Spinal cord (tissue), 10 donors: ENCODE data around the gene NKD1. TPM values are rescaled to one million over a fixed set of nuclear protein-coding genes. Genes with fewer than 3 reads are reported as not detected.

Source experiments
- DNase-seq, 6 donors: peaks; one replicate each; pipeline versions ENCODE4 v3.0.0 to v3.0.0-alpha.2; 2013 to 2015; ENCODE audit warnings: low spot score in 6 of 6, low read depth in 4 of 6
- H3K27ac ChIP-seq: one replicate; pipeline ENCODE4 v1.5.1; 2013; ENCODE audit warnings: low read depth, low read length, control low read depth
- H3K27me3 ChIP-seq: one replicate; pipeline ENCODE4 v1.6.1; 2013; ENCODE audit warnings: low read length; ENCODE audit not compliant: control insufficient read depth, insufficient read depth
- H3K36me3 ChIP-seq: one replicate; pipeline ENCODE4 v1.6.1; 2013; ENCODE audit warnings: low read length; ENCODE audit not compliant: control insufficient read depth, insufficient read depth
- H3K4me1 ChIP-seq: one replicate; pipeline ENCODE4 v1.6.1; 2013; ENCODE audit warnings: low read length; ENCODE audit not compliant: control insufficient read depth, insufficient read depth
- H3K4me3 ChIP-seq: one replicate; pipeline ENCODE4 v1.5.1; 2013; ENCODE audit warnings: low read depth, low read length, control low read depth
- H3K9me3 ChIP-seq: one replicate; pipeline ENCODE4 v1.6.1; 2013; ENCODE audit warnings: low read length; ENCODE audit not compliant: control insufficient read depth, insufficient read depth
- WGBS: methylation state at CpG from one replicate; pipeline ENCODE4 v1.1.5; 2013; ENCODE audit warnings: missing lambda C conversion rate; ENCODE audit not compliant: insufficient coverage; 5-methylcytosine and 5-hydroxymethylcytosine counted together
- polyA plus RNA-seq, 2 donors: library from polyadenylated mRNA; unstranded; fragments of 120-200 nt; gene quantifications; one replicate each; pipeline ENCODE4 v1.2.1, GENCODE V29; 2013; ENCODE audit not compliant: insufficient read length in 2 of 2
- total RNA-seq, 2 donors: library from RNA; depleted of rRNA in 1 of 2; stranded (reverse); fragments of 120-200 nt in 1 of 2; fragments of >200 nt in 1 of 2; gene quantifications; one replicate each; pipeline versions ENCODE4 v1.2.3 to v1.2.4, GENCODE V29; 2013 to 2014
- donor health status: healthy.

NKD1 gene
- total and polyA plus RNA-seq, 4 donors, result 6.7 to 33.8 (median 25.7) TPM

- no peaks in the 10 kb centered on the region for H3K36me3 ChIP-seq
- WGBS, result 87% methylated on average over 6 of the region's 10 CpGs
Observed at GRCh38 chr16:50662306-50662940, 114.2 kb downstream of the NKD1 start.

DNA sequence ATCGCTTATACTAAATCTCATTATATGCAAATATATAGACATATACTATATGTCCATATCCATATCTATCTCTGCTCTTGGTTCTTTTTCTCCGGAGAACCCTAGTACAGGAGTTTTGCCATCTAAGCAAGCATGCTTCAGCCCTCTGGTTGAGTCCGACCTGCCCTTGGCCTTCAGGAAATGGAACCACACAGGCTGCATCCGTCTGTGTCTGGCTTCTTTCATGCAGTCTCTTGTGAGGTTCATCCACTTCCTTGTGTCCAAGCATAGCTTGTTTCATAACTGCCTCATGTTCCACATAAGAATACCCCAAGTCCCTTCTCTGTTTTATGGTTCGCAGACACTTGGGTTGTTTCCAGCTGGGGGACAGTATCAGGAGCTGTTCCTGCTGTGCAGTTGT is 116.1 kb downstream of the NKD1 start:
- peaks cover 4% of the 10 kb centered on the region for H3K9me3 ChIP-seq
- WGBS, result 90% methylated on average over 3 of the region's 5 CpGs
- H3K36me3 ChIP-seq, result peaks cover 3% of the 10 kb centered on the region
- no peaks in the 10 kb centered on the region for H3K27me3 ChIP-seq
- DNase-seq, result no peak
- no peak overlapping the region for H3K27ac ChIP-seq
- no peak overlapping the region for H3K4me3 ChIP-seq
- H3K4me1 ChIP-seq, result peaks cover 13% of the 10 kb centered on the region

More at GRCh38 chr16:50662306-50662940, 114.2 kb downstream of the NKD1 start:
- Histone ChIP-seq H3K27ac (no peak overlapping the region), H3K4me1 (peaks cover 7% of the 10 kb centered on the region), H3K9me3 (peaks cover 4% of the 10 kb centered on the region), H3K27me3 (no peaks in the 10 kb centered on the region), H3K4me3 (no peak overlapping the region)
- DNase-seq, result no peak

- Histone ChIP-seq H3K27ac (peak overlapping the region; percentile 36), H3K4me3 (peak overlapping the region; percentile 35)
Observed at GRCh38 chr16:50665128-50665878, 117.1 kb downstream of the NKD1 start.

DNA sequence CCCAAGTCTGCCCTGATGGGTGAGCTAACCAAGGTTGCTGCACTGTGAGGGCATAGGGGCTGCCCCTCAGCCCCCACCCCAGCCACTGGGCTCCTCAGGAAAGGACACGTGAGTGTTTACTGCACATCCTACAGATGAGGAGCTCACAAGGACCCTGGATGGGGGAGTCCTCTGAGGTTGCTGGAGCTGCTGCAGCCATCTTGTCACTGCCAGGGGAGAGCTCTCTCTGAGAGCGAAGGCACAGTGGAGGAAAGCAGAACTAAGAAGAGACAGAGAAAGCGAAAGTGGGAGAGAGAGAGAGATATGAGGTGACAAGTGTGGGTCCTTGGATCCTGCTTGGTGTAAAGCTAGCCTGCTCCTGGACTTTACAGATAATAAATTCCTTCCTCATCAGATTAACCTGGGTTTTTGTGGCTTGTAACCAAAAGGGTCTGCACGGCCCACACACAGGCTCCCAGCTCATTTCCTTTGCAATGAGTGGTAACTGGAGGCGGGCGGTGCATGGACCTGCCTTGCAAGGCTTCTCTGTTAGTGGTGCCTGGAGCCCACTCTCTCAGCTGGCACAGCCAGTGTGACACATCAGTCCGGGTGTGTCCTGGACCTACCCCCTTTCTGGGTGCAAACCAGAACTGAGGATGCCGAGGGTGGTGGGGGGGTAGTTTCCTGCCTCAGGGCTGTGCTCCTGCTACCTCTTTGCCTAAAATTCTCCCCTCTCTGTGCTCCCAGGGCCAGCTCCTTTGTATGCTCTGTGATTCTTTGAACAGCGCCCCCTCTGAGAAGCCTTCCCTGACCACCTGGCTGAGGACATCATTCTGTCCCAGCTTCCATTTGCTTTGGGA is 118.7 kb downstream of the NKD1 start:
- 97% methylated on average over 6 of the region's 9 CpGs for WGBS
- H3K27me3 ChIP-seq, result no peaks in the 10 kb centered on the region
- peaks cover 3% of the 10 kb centered on the region for H3K36me3 ChIP-seq
- DNase-seq, result no peak
- H3K4me3 ChIP-seq, result no peak overlapping the region
- no peak overlapping the region for H3K27ac ChIP-seq
- peaks cover 13% of the 10 kb centered on the region for H3K4me1 ChIP-seq
- H3K9me3 ChIP-seq, result peaks cover 10% of the 10 kb centered on the region

More at GRCh38 chr16:50665128-50665878, 117.1 kb downstream of the NKD1 start:
- peaks cover 13% of the 10 kb centered on the region for H3K4me1 ChIP-seq
- DNase-seq, result peak; percentile 52 to 92 (median 67)
- H3K36me3 ChIP-seq, result peaks cover 3% of the 10 kb centered on the region
- H3K27me3 ChIP-seq, result no peaks in the 10 kb centered on the region
- peaks cover 4% of the 10 kb centered on the region for H3K9me3 ChIP-seq
- 16% methylated on average over 37 of the region's 40 CpGs for WGBS

- Histone ChIP-seq H3K4me3 (no peak overlapping the region), H3K36me3 (peaks cover 3% of the 10 kb centered on the region), H3K4me1 (peaks cover 13% of the 10 kb centered on the region), H3K27ac (no peak overlapping the region), H3K9me3 (peaks cover 14% of the 10 kb centered on the region), H3K27me3 (no peaks in the 10 kb centered on the region)
- WGBS, result 88% methylated on average over 21 of the region's 21 CpGs
- no peak for DNase-seq
Observed at GRCh38 chr16:50667497-50668367, 119.5 kb downstream of the NKD1 start.

DNA sequence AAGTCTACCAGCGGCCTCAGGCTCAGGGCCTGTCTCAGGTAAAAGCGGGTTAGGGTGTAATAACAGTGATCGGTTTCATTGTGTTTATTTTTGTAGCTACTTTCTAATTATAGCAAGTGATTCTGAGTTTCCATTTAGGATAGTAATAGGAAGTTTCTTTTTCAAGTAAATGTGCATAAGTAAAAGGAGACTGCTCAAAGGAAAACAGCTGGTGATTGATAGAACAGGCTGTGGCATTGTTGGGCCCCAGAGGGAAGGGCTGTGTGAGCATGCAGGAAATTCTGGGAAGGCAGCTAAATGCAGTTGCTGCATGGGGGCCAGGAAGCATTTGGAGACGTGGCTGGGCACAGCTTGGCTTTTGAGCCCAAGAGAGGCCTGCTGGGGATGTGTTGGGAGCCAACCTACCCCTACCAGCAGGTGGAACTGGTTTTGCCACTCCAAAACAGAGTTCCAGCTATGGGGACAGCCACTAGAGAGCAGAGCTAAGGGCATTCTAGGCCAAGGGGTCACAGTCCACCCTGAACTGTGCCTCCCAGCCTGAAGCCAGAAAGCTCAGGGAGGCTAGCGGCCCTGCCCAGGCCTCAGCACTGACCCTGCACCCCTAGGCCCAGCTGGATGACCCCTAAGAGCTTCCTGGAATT is 120.3 kb downstream of the NKD1 start:
- H3K9me3 ChIP-seq, result peaks cover 14% of the 10 kb centered on the region
- peaks cover 13% of the 10 kb centered on the region for H3K4me1 ChIP-seq
- 52% methylated on average over 2 of the region's 5 CpGs for WGBS
- H3K4me3 ChIP-seq, result no peak overlapping the region
- no peak for DNase-seq
- peaks cover 3% of the 10 kb centered on the region for H3K36me3 ChIP-seq
- H3K27ac ChIP-seq, result no peak overlapping the region
- H3K27me3 ChIP-seq, result no peaks in the 10 kb centered on the region

GRCh38 chr16:50669741-50670140 is 121.5 kb downstream of the NKD1 start:
- WGBS, result 94% methylated on average over 4 of the region's 4 CpGs
- Histone ChIP-seq H3K9me3 (peaks cover 11% of the 10 kb centered on the region), H3K27me3 (no peaks in the 10 kb centered on the region), H3K4me1 (peaks cover 13% of the 10 kb centered on the region), H3K36me3 (peaks cover 3% of the 10 kb centered on the region), H3K27ac (no peak overlapping the region), H3K4me3 (no peak overlapping the region)
- DNase-seq, result no peak

DNA sequence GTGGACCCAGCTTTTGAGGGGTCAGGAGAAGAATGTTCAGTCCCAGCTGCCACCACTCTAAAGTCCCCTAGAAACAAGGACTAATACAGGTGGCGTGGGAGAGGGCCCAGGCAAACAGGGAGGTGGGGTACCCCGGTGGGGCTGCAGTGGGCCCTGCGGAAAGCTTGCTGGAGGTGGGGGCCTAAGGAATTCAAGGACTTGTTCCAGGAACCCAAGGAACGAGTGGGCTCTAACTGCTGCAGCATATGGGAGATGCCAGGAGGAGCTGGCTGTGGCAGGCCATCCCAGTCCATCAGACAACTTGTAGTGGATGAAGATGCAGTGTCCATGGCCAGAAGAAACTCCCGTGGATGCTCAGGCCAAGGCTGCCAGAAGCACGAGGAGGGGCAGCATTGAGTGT is 122.3 kb downstream of the NKD1 start:
- Histone ChIP-seq H3K27ac (no peak overlapping the region), H3K4me3 (no peak overlapping the region), H3K36me3 (peaks cover 3% of the 10 kb centered on the region), H3K27me3 (no peaks in the 10 kb centered on the region), H3K4me1 (peaks cover 6% of the 10 kb centered on the region), H3K9me3 (peaks cover 10% of the 10 kb centered on the region)
- 98% methylated on average over 6 of the region's 6 CpGs for WGBS
- no peak for DNase-seq
